Stimulated activated CD4-positive, alpha-beta T cell treated with anti-CD3 and anti-CD28 coated beads, Interleukin-2, amount 100 ng/mL, for 24 hours (primary cell): ENCODE data around the gene PTGER3.
"Not testable (repeated sequence)": the region's sequence is repeated elsewhere in the genome, so short reads cannot be mapped to it uniquely, and the experiment has no call there.

ENCODE experiments used
- DNase-seq, 2 donors: peaks; one replicate each; pipeline ENCODE4 v3.0.0-alpha.2; 2020

Gene PTGER3

GRCh38 chr1:70945251-70945650 is 102.4 kb downstream of the PTGER3 start:
- no peak for DNase-seq

DNA sequence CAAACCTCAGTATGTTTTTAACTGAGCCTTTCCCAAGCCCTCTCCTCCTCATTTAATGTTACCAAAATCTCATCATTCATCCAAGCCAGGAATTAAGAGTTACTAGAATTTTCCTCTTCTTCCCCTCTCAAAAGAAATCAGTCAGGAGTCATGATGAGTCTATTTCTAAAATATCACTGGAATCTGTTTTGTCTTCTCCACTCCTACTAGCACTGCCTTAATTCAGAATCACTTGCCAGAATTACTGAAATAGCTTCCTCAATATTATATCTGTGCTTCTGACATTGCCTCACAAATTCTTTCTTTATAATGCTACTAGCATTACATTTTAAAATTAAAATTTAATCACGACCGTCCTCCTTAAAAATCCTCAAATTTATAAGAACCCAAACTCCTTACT is 106.1 kb downstream of the PTGER3 start:
- no peak for DNase-seq

DNA sequence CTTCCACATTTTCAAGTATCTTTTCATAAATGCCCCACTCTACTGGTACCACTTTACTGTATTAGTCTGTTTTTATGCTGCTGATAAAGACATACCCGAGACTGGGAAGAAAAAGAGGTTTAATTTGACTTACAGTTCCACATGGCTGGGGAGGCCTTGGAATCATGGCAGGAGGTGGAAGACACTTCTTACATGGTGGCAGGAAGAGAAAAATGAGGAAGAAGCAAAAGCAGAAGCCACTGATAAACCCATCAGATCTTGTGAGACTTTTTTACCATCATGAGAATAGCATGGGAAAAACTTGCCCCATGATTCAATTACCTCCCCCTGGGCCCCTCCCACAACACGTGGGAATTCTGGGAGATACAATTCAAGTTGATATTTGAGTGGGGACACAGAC is 107.2 kb downstream of the PTGER3 start:
- not testable (repeated sequence) for DNase-seq

DNA sequence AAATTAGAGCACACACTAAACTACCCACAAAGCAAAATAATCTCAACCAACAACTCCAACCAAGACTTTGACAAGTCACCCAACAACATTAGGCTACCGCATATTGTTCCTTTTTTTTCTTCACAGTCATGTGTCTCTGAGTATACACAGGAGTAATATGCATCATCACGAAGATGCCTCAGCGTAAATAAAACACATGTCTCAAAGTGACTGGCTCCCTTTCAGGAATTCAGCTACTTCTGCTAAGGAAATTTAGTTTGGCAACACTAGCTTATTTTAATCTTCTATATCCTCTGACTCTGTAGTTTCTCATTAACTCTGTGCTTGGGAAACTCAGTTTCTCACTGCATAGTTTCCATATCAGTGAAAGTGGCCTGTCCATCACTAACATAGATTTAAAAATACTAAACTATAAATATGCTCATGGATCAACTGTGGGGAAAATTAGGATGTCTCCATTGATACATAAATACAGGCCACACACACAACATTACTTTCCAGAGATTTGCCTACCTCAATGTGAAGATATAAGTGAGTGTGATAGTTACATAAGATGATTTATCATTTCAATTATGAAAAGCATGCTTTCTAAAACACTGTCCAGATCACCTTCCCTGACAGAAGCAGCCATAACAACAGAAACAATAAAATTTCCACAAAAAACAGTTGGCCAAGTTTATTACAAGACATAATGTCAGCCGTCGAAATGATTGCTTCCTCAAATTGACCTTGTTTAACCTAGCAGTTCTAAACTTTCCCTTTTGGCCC is 113.2 kb downstream of the PTGER3 start:
- no peak for DNase-seq

- no peak for DNase-seq
Observed at GRCh38 chr1:70930062-70930461, 117.6 kb downstream of the PTGER3 start.

GRCh38 chr1:70922196-70922595 is 125.4 kb downstream of the PTGER3 start:
- DNase-seq, result no peak
